ENCODE data around the gene GNPNAT1.
"Not testable (repeated sequence)": the region's sequence is repeated elsewhere in the genome, so short reads cannot be mapped to it uniquely, and the experiment has no call there.

- not testable (repeated sequence) for TF ChIP-seq CTCF, POLR2A, EP300 (IDR thresholded peaks at IDR 0.05)
Measured at GRCh38 chr14:52729035-52729434, 62.4 kb downstream of the GNPNAT1 start.
